Activated CD8-positive, alpha-beta T cell treated with anti-CD3 and anti-CD28 coated beads for 36 hours (primary cell): ENCODE data around the gene DOK6. TPM values are rescaled to one million over a fixed set of nuclear protein-coding genes. Genes with fewer than 3 reads are reported as not detected.
"Not testable (repeated sequence)": the region's sequence is repeated elsewhere in the genome, so short reads cannot be mapped to it uniquely, and the experiment has no call there.

ENCODE experiments used
- ATAC-seq: fragments of 200-7000 bp; cut with Tn5 transposase; one replicate; pipeline ENCODE4 v1.10.0; 2021; ENCODE audit warnings: mild to moderate bottlenecking, moderate library complexity
- CTCF ChIA-PET: fragments of 350-600 bp; sonication (Branson Sonifier 250); formaldehyde crosslinking; loops from one replicate; lab custom pipeline; 2021; ENCODE audit warnings: antibody characterized with exemption; lab: Charles Lee
- POLR2A ChIA-PET: fragments of 350-600 bp; sonication (Branson Sonifier 250); formaldehyde crosslinking; loops from one replicate; lab custom pipeline; 2021; ENCODE audit warnings: antibody characterized with exemption; lab: Charles Lee
- DNase-seq: peaks from one replicate; pipeline ENCODE4 v3.0.0-alpha.2; 2020
- H3K27ac Mint-ChIP-seq: one replicate; pipeline ENCODE4 v1.8.0; 2021; ENCODE audit warnings: mild to moderate bottlenecking, mixed read lengths
- H3K27me3 Mint-ChIP-seq: one replicate; pipeline ENCODE4 v1.8.0; 2021; ENCODE audit warnings: mixed read lengths
- H3K36me3 Mint-ChIP-seq: one replicate; pipeline ENCODE4 v1.8.0; 2021; ENCODE audit warnings: low read depth, mixed read lengths
- H3K4me1 Mint-ChIP-seq: one replicate; pipeline ENCODE4 v1.8.0; 2021; ENCODE audit warnings: low read depth, mixed read lengths
- H3K4me3 Mint-ChIP-seq: one replicate; pipeline ENCODE4 v1.8.0; 2021; ENCODE audit warnings: mild to moderate bottlenecking, moderate library complexity, mixed read lengths
- H3K9me3 Mint-ChIP-seq: one replicate; pipeline ENCODE4 v1.8.0; 2021; ENCODE audit warnings: mixed read lengths
- intact Hi-C: fragments of 100-400 bp; cut with micrococcal nuclease; formaldehyde crosslinking; loops from one replicate; pipeline ENCODE4 v1.10.0; 2022
- total RNA-seq, 2 experiments: library from RNA; stranded (reverse); gene quantifications; one replicate each; pipeline ENCODE4 v1.2.3, GENCODE V29; 2021
- TF ChIP-seq, protein P1 (sequence below): fragments of 200-600 bp; IDR thresholded peaks from one replicate; pipeline ENCODE4 v1.8.0; 2022; ENCODE audit warnings: antibody characterized with exemption, mild to moderate bottlenecking

DOK6 gene
- total RNA-seq, 2 experiments from 2014 or later: not detected

DNA sequence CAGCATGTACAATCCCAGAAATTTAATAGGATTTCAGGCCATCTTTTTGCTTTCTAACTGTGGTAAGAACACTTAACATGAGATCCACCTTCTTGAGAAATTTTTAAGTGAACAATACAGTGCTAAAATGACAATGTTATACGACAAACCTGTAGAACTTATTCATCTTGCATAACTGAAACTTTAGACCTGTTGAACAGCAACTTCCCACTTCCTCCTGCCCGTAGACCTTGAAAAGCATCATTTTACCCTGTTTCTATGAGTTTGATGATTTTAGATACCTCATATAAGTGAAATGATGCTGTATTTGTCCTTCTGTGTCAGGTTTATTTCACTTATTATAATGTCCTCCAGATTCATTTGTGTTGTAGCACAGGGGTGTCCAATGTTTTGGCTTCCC, 418.8 kb downstream of the DOK6 start:
- no peaks in the 10 kb centered on the region for H3K4me1 Mint-ChIP-seq
- no peaks in the 10 kb centered on the region for H3K27me3 Mint-ChIP-seq
- intact Hi-C loops: no loop called here
- peaks cover 1% of the 10 kb centered on the region for H3K36me3 Mint-ChIP-seq
- no peak for ATAC-seq
- H3K9me3 Mint-ChIP-seq: peaks cover 5% of the 10 kb centered on the region
- ChIA-PET CTCF (no interaction called here), POLR2A (no interaction called here)
- H3K27ac Mint-ChIP-seq: no peak overlapping the region
- TF ChIP-seq, protein P1, sequence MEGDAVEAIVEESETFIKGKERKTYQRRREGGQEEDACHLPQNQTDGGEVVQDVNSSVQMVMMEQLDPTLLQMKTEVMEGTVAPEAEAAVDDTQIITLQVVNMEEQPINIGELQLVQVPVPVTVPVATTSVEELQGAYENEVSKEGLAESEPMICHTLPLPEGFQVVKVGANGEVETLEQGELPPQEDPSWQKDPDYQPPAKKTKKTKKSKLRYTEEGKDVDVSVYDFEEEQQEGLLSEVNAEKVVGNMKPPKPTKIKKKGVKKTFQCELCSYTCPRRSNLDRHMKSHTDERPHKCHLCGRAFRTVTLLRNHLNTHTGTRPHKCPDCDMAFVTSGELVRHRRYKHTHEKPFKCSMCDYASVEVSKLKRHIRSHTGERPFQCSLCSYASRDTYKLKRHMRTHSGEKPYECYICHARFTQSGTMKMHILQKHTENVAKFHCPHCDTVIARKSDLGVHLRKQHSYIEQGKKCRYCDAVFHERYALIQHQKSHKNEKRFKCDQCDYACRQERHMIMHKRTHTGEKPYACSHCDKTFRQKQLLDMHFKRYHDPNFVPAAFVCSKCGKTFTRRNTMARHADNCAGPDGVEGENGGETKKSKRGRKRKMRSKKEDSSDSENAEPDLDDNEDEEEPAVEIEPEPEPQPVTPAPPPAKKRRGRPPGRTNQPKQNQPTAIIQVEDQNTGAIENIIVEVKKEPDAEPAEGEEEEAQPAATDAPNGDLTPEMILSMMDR: no peak
- DNase-seq: no peak
- no peak overlapping the region for H3K4me3 Mint-ChIP-seq

DNA sequence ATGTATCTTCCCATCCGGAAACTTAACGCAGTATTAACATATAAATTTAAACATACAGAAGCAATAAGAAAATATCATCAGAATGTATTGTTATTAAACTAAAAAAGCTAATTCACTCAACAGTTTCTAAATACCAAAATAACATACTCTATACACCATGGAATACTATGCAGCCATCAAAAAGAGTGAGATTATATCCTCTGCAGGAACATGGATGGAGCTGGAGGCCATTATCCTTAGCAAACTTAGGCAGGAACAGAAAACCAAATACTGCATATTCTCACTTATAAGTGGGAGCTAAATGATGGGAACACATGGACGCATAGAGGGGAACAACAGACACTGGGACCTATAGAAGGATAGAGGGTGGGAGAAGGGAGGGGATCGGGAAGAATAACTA, 419.9 kb downstream of the DOK6 start:
- no peaks in the 10 kb centered on the region for H3K27me3 Mint-ChIP-seq
- no peak overlapping the region for H3K4me3 Mint-ChIP-seq
- DNase-seq (no peak), ATAC-seq (no peak)
- no peak overlapping the region for H3K27ac Mint-ChIP-seq
- H3K9me3 Mint-ChIP-seq: peaks cover 5% of the 10 kb centered on the region
- TF ChIP-seq, protein P1: no peak
- CTCF ChIA-PET: no interaction called here
- H3K4me1 Mint-ChIP-seq: no peaks in the 10 kb centered on the region
- POLR2A ChIA-PET: no interaction called here
- intact Hi-C loops: no loop called here
- H3K36me3 Mint-ChIP-seq: no peaks in the 10 kb centered on the region

DNA sequence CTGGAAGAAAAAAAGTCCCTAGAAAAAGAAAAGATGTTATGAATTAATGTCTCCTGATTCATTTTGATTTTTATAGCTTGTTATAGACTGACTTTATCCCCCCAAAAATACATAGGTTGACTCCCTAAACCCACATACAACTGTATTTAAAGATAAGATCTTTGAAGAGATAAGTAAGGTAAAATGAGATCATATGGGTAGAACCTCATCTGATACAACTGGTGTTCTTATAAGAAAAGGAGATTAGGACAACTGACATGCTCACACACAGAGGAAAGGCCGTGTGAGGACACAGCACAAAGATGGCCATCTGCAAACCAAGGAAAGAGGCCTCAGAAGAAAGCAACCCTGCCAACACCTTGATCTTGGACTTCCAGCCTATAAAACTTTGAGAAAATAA, 429.5 kb downstream of the DOK6 start:
- Mint-ChIP-seq H3K9me3 (no peaks in the 10 kb centered on the region), H3K36me3 (peaks cover 14% of the 10 kb centered on the region), H3K27me3 (no peaks in the 10 kb centered on the region), H3K27ac (no peak overlapping the region), H3K4me1 (no peaks in the 10 kb centered on the region), H3K4me3 (no peak overlapping the region)
- DNase-seq (no peak), ATAC-seq (no peak)
- ChIA-PET POLR2A (no interaction called here), CTCF (interaction anchor here (0.9 to 1.8 kb wide), 3 partner anchors 11 to 27 kb away, joined by 3 to 4 read pairs (median 3); no protein-coding TSS in a partner anchor)
- TF ChIP-seq, protein P1: no peak
- intact Hi-C loops: no loop called here

DNA sequence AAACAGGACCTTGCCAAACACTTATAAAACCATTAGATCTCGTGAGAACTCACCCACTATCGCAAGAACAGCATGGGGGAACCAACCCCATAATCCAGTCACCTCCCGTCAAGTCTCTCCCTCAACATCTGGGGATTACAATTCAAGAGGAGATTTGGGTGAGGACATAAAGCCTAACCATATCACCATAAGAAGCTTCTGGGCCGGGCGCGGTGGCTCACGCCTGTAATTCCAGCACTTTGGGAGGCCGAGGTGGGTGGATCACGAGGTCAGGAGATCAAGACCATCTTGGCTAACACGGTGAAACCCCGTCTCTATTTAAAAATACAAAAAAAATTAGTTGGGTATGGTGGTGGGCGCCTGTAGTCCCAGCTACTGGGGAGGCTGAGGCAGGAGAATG, 434.3 kb downstream of the DOK6 start:
- H3K4me1 Mint-ChIP-seq, POLR2A ChIA-PET, ATAC-seq, intact Hi-C loops, CTCF ChIA-PET, H3K27me3 Mint-ChIP-seq, H3K4me3 Mint-ChIP-seq, DNase-seq, H3K9me3 Mint-ChIP-seq, H3K27ac Mint-ChIP-seq: not testable (repeated sequence)
- H3K36me3 Mint-ChIP-seq: peaks cover 14% of the 10 kb centered on the region

DNA sequence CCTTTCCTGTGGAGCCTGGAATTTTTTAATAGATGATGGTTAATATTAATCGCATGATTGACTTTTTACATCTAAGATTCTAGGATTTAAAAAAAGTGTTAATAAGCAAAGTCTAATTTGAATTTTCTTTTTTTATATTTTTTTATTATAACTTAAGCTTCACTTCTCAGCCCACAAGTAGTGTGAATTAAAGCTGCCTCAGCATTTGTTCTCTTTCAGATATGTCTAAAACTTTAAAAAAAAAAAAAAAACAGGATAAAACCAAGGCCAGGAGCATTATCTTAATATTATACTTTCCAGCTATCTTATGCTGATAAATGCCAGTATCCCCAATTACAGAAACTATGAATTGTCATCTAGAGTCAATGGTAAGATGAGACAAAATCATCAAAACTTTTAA, 437.3 kb downstream of the DOK6 start:
- no peaks in the 10 kb centered on the region for H3K9me3 Mint-ChIP-seq
- intact Hi-C loops: no loop called here

More for the DNA sequence above, 437.3 kb downstream of the DOK6 start:
- H3K27me3 Mint-ChIP-seq: no peaks in the 10 kb centered on the region
- POLR2A ChIA-PET: no interaction called here
- no peak overlapping the region for H3K4me3 Mint-ChIP-seq
- DNase-seq (no peak), ATAC-seq (no peak)
- no peak overlapping the region for H3K27ac Mint-ChIP-seq
- CTCF ChIA-PET: interaction anchor here (1.3 kb wide), 1 partner anchor 121 kb away, joined by 3 read pairs; no protein-coding TSS in a partner anchor
- H3K36me3 Mint-ChIP-seq: no peaks in the 10 kb centered on the region
- TF ChIP-seq, protein P1: no peak
- no peaks in the 10 kb centered on the region for H3K4me1 Mint-ChIP-seq
